ENCODE data around the gene KRTAP19-7. TPM values are rescaled to one million over a fixed set of nuclear protein-coding genes. Genes with fewer than 3 reads are reported as not detected.

The KRTAP19-7 gene
- total RNA-seq, 1 donor from 2014 or later: not detected

DNA sequence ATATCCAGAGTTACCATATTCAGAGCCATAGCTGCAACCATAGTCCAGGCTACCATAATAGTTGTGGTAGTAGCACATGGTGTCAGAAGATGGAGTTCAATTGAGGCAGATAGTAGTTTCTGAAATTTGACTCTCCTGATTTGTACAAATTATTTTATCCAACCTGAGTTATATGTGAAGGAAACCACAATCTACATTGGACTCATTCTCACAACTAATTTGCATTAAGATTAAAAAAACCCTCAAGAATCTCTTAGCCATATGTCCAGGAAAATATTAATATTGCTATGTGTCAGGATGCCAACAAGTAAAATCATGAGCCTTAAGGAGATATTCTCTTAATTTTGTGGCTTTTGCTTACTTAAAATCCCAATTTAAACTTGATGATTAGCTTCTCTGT is 29.2 kb upstream of the KRTAP19-7 start, which contains the start of gene KRTAP22-2:
TSS of gene KRTAP22-2 (minus strand) at position 101 of the 400 bp plus-strand sequence.
- no peak for DNase-seq (ENCODE audit: extremely low spot score in 2 of 2)
- intact Hi-C loops (cut with DNase I): no loop called here
- no peaks in the 10 kb centered on the region for H3K27me3 ChIP-seq
- no peak within 1 kb of the TSS for H3K27ac ChIP-seq
- no peak within 1 kb of the TSS for H3K4me3 ChIP-seq
- no peaks in the 10 kb centered on the region for H3K36me3 ChIP-seq
- no peaks in the 10 kb centered on the region for H3K4me1 ChIP-seq
- no peaks in the 10 kb centered on the region for H3K9me3 ChIP-seq
- no peak for TF ChIP-seq POLR2A (IDR thresholded peaks at IDR 0.05)
- TF ChIP-seq, protein P1, sequence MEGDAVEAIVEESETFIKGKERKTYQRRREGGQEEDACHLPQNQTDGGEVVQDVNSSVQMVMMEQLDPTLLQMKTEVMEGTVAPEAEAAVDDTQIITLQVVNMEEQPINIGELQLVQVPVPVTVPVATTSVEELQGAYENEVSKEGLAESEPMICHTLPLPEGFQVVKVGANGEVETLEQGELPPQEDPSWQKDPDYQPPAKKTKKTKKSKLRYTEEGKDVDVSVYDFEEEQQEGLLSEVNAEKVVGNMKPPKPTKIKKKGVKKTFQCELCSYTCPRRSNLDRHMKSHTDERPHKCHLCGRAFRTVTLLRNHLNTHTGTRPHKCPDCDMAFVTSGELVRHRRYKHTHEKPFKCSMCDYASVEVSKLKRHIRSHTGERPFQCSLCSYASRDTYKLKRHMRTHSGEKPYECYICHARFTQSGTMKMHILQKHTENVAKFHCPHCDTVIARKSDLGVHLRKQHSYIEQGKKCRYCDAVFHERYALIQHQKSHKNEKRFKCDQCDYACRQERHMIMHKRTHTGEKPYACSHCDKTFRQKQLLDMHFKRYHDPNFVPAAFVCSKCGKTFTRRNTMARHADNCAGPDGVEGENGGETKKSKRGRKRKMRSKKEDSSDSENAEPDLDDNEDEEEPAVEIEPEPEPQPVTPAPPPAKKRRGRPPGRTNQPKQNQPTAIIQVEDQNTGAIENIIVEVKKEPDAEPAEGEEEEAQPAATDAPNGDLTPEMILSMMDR (IDR thresholded peaks at IDR 0.05): no peak
- TF ChIP-seq POLR2AphosphoS5 (IDR thresholded peaks at IDR 0.05; ENCODE audit: insufficient read depth in 1 of 2, low read depth in 1 of 2): no peak

DNA sequence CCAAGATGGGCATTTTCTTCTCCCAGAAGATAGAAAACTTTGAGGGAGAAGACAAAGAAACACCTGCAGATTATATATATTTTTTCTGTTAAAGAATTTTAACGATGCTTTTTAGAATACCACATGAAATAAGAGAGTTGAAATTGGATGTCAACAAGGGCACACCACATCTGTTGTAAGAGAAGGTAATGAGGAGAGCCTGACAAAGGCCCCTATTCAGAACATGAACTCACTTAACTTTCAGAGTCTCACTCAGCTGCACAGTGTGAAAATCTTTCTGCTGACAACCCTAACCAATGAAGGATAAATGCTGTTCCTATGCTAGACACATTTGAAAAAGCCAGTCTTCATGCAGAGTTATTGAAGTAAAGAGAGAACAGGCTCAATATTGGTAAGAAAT is 21.8 kb upstream of the KRTAP19-7 start:
- TF ChIP-seq POLR2A (IDR thresholded peaks at IDR 0.05) (no peak), POLR2AphosphoS5 (IDR thresholded peaks at IDR 0.05; ENCODE audit: insufficient read depth in 1 of 2, low read depth in 1 of 2) (no peak)
- TF ChIP-seq, protein P1 (IDR thresholded peaks at IDR 0.05): no peak
- Histone ChIP-seq H3K36me3 (no peaks in the 10 kb centered on the region), H3K4me1 (no peaks in the 10 kb centered on the region), H3K27ac (no peak overlapping the region), H3K4me3 (no peak overlapping the region), H3K27me3 (no peaks in the 10 kb centered on the region), H3K9me3 (no peaks in the 10 kb centered on the region)
- DNase-seq (ENCODE audit: extremely low spot score in 2 of 2): no peak
- intact Hi-C loops (cut with DNase I): no loop called here

DNA sequence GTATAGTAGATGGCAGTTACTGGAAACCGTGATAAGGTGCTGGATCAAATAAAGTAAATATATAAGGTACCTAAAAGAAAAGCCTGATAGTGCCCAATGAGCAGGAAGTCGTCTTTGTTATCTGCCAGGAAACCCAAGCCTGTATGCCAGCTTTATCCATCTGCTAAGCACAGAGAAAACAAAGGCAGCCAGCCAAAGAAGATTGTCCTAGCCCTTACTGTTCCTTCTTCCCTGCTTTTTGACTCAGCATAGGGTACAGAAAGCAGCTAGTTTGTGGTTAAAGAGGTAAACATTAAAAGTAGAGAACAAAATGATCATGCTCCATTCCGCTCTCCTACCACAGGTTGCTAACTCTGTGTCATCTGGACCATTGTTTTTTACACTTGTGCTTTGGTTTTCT is 19.0 kb upstream of the KRTAP19-7 start:
- intact Hi-C loops (cut with DNase I): loop anchor here (1.0 kb wide), 1 partner anchor 23 kb away; no protein-coding TSS in a partner anchor
- no peak overlapping the region for H3K27ac ChIP-seq

DNA sequence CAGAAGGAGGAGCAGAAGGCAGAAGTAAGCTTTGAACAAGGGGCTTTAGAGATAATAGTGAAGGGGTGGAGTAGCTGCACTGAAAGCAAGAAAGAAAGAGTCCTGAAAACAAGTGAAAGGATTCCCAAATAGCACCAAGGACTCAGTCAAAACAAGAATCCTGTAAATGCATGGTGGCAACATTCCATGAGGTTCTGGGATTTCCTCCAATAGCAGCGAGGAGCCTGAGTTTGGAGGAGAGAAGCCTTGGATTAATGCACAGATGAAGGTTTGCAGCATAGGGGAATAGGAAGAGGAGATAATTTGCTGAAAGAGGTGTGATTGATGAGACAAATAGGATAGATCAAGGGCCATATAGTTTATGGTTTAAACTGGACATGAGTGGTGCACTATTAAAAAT is 18.2 kb upstream of the KRTAP19-7 start:
- Histone ChIP-seq H3K4me3 (no peak overlapping the region), H3K9me3 (no peaks in the 10 kb centered on the region), H3K36me3 (no peaks in the 10 kb centered on the region), H3K4me1 (no peaks in the 10 kb centered on the region), H3K27me3 (no peaks in the 10 kb centered on the region), H3K27ac (no peak overlapping the region)
- no peak for DNase-seq (ENCODE audit: extremely low spot score in 2 of 2)
- TF ChIP-seq, protein P1 (IDR thresholded peaks at IDR 0.05): no peak
- TF ChIP-seq POLR2AphosphoS5 (IDR thresholded peaks at IDR 0.05; ENCODE audit: insufficient read depth in 1 of 2, low read depth in 1 of 2): no peak
- TF ChIP-seq POLR2A (IDR thresholded peaks at IDR 0.05): no peak
- intact Hi-C loops (cut with DNase I): no loop called here

More for the DNA sequence above, 19.0 kb upstream of the KRTAP19-7 start:
- H3K9me3 ChIP-seq: no peaks in the 10 kb centered on the region
- H3K4me1 ChIP-seq: no peaks in the 10 kb centered on the region
- H3K27me3 ChIP-seq: no peaks in the 10 kb centered on the region
- DNase-seq (ENCODE audit: extremely low spot score in 2 of 2): no peak
- H3K36me3 ChIP-seq: no peaks in the 10 kb centered on the region
- TF ChIP-seq, protein P1 (IDR thresholded peaks at IDR 0.05): no peak
- TF ChIP-seq POLR2A (IDR thresholded peaks at IDR 0.05) (no peak), POLR2AphosphoS5 (IDR thresholded peaks at IDR 0.05; ENCODE audit: insufficient read depth in 1 of 2, low read depth in 1 of 2) (no peak)
- H3K4me3 ChIP-seq: no peak overlapping the region

DNA sequence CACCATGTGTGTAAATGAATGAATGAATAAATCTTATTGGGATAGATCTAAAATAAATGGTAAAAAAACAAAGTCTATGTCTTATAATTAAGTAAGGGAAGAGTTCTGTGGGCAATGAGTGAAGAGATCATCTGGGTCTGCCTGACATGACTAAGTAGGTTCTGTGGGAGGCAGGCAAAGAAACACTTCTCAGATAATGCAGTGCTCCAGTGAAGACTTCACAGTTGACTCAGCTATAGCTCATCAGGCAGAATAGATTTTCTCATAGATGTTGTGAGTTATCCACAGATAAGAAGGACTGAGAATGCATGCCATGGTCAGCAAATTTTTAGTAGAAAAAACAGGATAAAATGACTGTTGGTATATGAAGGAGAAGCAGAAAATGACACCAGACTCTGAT is 16.7 kb upstream of the KRTAP19-7 start:
- intact Hi-C loops (cut with DNase I): no loop called here
- H3K36me3 ChIP-seq: no peaks in the 10 kb centered on the region
- TF ChIP-seq POLR2A (IDR thresholded peaks at IDR 0.05): no peak
- TF ChIP-seq, protein P1 (IDR thresholded peaks at IDR 0.05): no peak
- H3K27me3 ChIP-seq: no peaks in the 10 kb centered on the region
- no peaks in the 10 kb centered on the region for H3K9me3 ChIP-seq
- no peak for DNase-seq (ENCODE audit: extremely low spot score in 2 of 2)
- no peak overlapping the region for H3K27ac ChIP-seq
- no peaks in the 10 kb centered on the region for H3K4me1 ChIP-seq
- no peak overlapping the region for H3K4me3 ChIP-seq

All from vagina (tissue), 2 donors.